ENCODE results near the gene ZNF541. TPM values are rescaled to one million over a fixed set of nuclear protein-coding genes. Genes with fewer than 3 reads are reported as not detected.

ZNF541 gene
- total RNA-seq, 4 donors from 2014 or later: 0.17 to 0.23 (median 0.19) TPM; not detected in 1

GRCh38 chr19:47564081-47564480, 8.9 kb downstream of the ZNF541 start:
- H3K27ac ChIP-seq (replicated peaks in 1 of 4): no peak overlapping the region
- no peaks in the 10 kb centered on the region for H3K27me3 ChIP-seq
- TF ChIP-seq POLR2AphosphoS5 (IDR thresholded peaks at IDR 0.05): no peak
- TF ChIP-seq CTCF (IDR thresholded peaks at IDR 0.05): no peak
- TF ChIP-seq POLR2A (IDR thresholded peaks at IDR 0.05; ENCODE audit: low read depth): no peak
- no peak for TF ChIP-seq EP300 (IDR thresholded peaks at IDR 0.05)
- no peak overlapping the region for H3K4me3 ChIP-seq
- H3K9me3 ChIP-seq: no peaks in the 10 kb centered on the region
- no peak for DNase-seq (ENCODE audit: extremely low spot score)
- H3K36me3 ChIP-seq: no peaks in the 10 kb centered on the region
- no peaks in the 10 kb centered on the region for H3K4me1 ChIP-seq
- intact Hi-C loops (cut with DNase I): no loop called here
- WGBS: 91% methylated on average over 3 of the region's 3 CpGs

GRCh38 chr19:47561440-47562057, 11.4 kb downstream of the ZNF541 start:
- 95% methylated on average over 7 of the region's 7 CpGs for WGBS
- Histone ChIP-seq H3K27ac (replicated peaks in 1 of 4) (no peak overlapping the region), H3K36me3 (no peaks in the 10 kb centered on the region), H3K27me3 (no peaks in the 10 kb centered on the region), H3K4me3 (no peak overlapping the region), H3K9me3 (no peaks in the 10 kb centered on the region), H3K4me1 (no peaks in the 10 kb centered on the region)
- intact Hi-C loops (cut with DNase I): no loop called here
- no peak for DNase-seq (ENCODE audit: extremely low spot score)
- no peak for TF ChIP-seq EP300 (IDR thresholded peaks at IDR 0.05)
- TF ChIP-seq CTCF (IDR thresholded peaks at IDR 0.05): no peak
- no peak for TF ChIP-seq POLR2A (IDR thresholded peaks at IDR 0.05; ENCODE audit: low read depth)
- no peak for TF ChIP-seq POLR2AphosphoS5 (IDR thresholded peaks at IDR 0.05)

GRCh38 chr19:47560999-47561398, 11.9 kb downstream of the ZNF541 start:
- Histone ChIP-seq H3K27me3 (no peaks in the 10 kb centered on the region), H3K9me3 (no peaks in the 10 kb centered on the region), H3K36me3 (no peaks in the 10 kb centered on the region), H3K4me3 (no peak overlapping the region), H3K27ac (replicated peaks in 1 of 4) (no peak overlapping the region), H3K4me1 (no peaks in the 10 kb centered on the region)
- WGBS: 89% methylated on average over 2 of the region's 2 CpGs
- DNase-seq (ENCODE audit: extremely low spot score): no peak
- no peak for TF ChIP-seq POLR2AphosphoS5 (IDR thresholded peaks at IDR 0.05)
- no peak for TF ChIP-seq EP300 (IDR thresholded peaks at IDR 0.05)
- TF ChIP-seq CTCF (IDR thresholded peaks at IDR 0.05): no peak
- no peak for TF ChIP-seq POLR2A (IDR thresholded peaks at IDR 0.05; ENCODE audit: low read depth)
- intact Hi-C loops (cut with DNase I): no loop called here

GRCh38 chr19:47550129-47550528, 22.8 kb downstream of the ZNF541 start:
- Histone ChIP-seq H3K4me1 (peaks cover 0 to 7% (median 6%) of the 10 kb centered on the region in 4 donors), H3K27me3 (peaks cover 0 to 25% (median 2%) of the 10 kb centered on the region in 4 donors), H3K36me3 (no peaks in the 10 kb centered on the region), H3K27ac (replicated peaks in 1 of 4) (no peak overlapping the region), H3K9me3 (no peaks in the 10 kb centered on the region), H3K4me3 (no peak overlapping the region)
- no peak for TF ChIP-seq POLR2AphosphoS5 (IDR thresholded peaks at IDR 0.05)
- no peak for TF ChIP-seq EP300 (IDR thresholded peaks at IDR 0.05)
- TF ChIP-seq CTCF (IDR thresholded peaks at IDR 0.05): no peak
- no peak for TF ChIP-seq POLR2A (IDR thresholded peaks at IDR 0.05; ENCODE audit: low read depth)
- DNase-seq (ENCODE audit: extremely low spot score): no peak
- intact Hi-C loops (cut with DNase I): no loop called here
- 82% methylated on average over 4 of the region's 4 CpGs for WGBS
